Hepatocyte (in vitro differentiated cells): ENCODE results near the gene CCDC183.

Experiments used
- EZH2 ChIP-seq: fragments of 200-600 bp; sonication (generic); IDR thresholded peaks from 2 replicates; pipeline ENCODE4 v1.6.1; 2016; ENCODE audit warnings: antibody characterized with exemption, mild to moderate bottlenecking, borderline replicate concordance
- EZH2phosphoT487 ChIP-seq: fragments of 200-600 bp; sonication (generic); IDR thresholded peaks from one replicate; pipeline ENCODE4 v1.6.1; 2018; ENCODE audit warnings: antibody characterized with exemption, mild to moderate bottlenecking, low read depth, moderate library complexity; ENCODE audit not compliant: unreplicated experiment, severe bottlenecking
- TF ChIP-seq, protein P1 (sequence below): fragments of 200-600 bp; sonication (generic); IDR thresholded peaks from 2 replicates; pipeline ENCODE4 v1.5.1; 2016; ENCODE audit warnings: antibody characterized with exemption, mild to moderate bottlenecking; ENCODE audit not compliant: poor library complexity

- no peak for TF ChIP-seq EZH2
- TF ChIP-seq, protein P1, sequence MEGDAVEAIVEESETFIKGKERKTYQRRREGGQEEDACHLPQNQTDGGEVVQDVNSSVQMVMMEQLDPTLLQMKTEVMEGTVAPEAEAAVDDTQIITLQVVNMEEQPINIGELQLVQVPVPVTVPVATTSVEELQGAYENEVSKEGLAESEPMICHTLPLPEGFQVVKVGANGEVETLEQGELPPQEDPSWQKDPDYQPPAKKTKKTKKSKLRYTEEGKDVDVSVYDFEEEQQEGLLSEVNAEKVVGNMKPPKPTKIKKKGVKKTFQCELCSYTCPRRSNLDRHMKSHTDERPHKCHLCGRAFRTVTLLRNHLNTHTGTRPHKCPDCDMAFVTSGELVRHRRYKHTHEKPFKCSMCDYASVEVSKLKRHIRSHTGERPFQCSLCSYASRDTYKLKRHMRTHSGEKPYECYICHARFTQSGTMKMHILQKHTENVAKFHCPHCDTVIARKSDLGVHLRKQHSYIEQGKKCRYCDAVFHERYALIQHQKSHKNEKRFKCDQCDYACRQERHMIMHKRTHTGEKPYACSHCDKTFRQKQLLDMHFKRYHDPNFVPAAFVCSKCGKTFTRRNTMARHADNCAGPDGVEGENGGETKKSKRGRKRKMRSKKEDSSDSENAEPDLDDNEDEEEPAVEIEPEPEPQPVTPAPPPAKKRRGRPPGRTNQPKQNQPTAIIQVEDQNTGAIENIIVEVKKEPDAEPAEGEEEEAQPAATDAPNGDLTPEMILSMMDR, result no peak
- no peak for TF ChIP-seq EZH2phosphoT487
Observed at GRCh38 chr9:136806067-136806466, 9.9 kb downstream of the CCDC183 start.
